K562 treated with DMSO at 1 percent for 24 hours (cell line): ENCODE results near the gene DOCK1. TPM values are rescaled to one million over a fixed set of nuclear protein-coding genes. Genes with fewer than 3 reads are reported as not detected.

Experiments used
- total RNA-seq: library from RNA; unstranded; fragments of 300-600 nt; gene quantifications from 2 replicates; pipeline ENCODE4 v1.2.3, GENCODE V29; 2022; ENCODE audit warnings: low read depth; ENCODE audit not compliant: insufficient read depth

The DOCK1 gene
- total RNA-seq = not detected in 2 replicates

DNA sequence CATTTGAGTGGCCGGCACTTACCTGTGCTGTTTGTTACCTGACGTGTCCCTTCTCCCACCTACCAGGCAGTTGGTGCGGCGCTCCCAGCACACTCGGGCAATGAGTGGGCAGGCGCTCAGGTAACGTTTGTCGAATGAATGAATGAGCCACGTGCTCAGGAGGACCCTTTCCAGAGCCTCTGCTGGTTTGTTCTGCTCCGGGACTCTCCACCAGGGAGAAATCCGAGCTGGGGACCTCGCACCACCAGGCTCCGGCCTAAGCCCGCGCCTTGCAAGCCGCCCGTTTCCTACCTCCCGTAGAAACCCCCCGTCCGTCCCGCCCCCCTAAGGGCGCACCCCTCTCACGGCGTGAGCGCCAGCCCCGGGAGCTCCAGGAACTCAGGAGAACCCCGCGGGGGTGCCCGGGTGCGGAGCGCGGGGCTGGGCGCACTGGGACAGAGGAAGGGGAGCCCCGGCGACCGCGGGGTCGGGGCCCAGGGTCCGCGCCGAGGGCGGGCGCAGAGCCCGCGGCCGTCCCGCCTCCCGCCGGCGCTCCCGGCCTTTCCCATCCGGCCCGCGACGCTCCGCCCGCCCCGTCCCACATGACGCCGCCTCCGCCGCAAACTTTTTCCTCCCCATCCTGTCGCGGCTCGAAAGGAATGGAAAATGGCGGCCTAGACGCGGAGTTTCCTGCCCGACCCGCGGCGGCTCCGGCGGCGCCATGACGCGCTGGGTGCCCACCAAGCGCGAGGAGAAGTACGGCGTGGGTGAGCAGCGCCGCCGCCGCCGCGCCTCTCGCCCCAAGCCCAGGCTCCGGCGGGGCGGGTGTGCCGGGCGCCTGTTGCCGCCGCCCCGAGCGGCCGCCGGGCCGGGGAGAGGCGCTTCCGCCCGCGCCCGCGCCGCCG is at the start of gene DOCK1:
Gene DOCK1, plus strand, starts transcription at position 611 of the 884 bp plus-strand sequence. Its CDS starts 90 bp downstream, at position 701.

DNA sequence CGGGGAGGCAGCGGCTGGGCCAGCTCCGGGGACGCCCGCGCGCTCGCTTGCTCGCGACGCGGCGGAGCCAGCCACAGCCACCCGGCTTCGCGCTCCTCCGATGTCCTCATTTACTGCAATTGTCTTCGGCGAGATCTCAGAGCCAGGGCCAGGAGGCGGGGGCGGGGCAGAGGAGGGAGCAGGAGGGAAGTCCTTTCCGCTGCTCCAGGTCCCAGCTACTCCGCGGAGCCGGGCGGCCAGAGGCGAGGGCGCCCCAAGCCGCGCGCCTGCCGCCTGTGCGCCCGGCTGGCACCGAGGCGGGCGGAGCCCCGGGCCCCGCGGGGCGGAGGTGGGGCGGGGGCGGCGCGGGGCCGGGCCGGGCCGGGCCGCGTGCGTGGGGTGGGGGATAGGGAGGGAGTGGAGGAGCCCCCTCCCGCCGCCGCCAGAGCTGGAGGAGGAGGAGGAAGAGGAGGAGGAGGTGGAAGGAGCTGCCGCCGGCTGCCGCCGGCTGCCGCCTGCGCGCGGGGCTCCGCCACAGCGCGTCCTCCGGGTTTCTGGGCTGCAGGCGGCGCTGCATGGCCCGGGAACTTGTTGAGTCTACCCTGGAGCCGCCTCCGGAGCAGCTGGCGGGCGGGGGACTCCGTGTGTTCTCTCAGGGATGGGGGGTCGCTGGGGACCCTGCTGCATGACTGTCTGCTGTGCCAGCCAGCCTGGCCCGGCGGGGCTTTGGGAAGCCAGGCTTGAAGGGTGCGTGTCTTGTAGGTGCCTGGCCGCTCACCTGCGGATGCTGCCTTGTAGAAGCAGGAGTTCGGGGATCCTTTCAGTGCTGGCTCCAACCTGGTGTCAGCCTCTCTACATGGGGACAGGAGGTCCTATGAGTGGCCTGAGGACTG is 291.3 kb downstream of the DOCK1 start, which contains the start of gene INSYN2A:
Gene INSYN2A, minus strand, starts transcription at position 310 of the 872 bp plus-strand sequence. CDS start 20,196 bp downstream, outside the sequence.

Other genes starting within 250 kb of the DOCK1 start
- gene C10orf90, start 234.7 kb upstream of the DOCK1 start, total RNA-seq = not detected in 2 replicates